Caco-2 (cell line): Measurements from ENCODE around the gene DYDC1. TPM values are rescaled to one million over a fixed set of nuclear protein-coding genes. Genes with fewer than 3 reads are reported as not detected.
"Not testable (repeated sequence)": the region's sequence is repeated elsewhere in the genome, so short reads cannot be mapped to it uniquely, and the experiment has no call there.

Source experiments
- BruUV-seq: library from RNA; stranded (reverse); fragments of 400-500 nt; replicated peaks from 2 replicates; lab custom pipeline; 2021; lab: Mats Ljungman, UMichigan
- CTCF ChIA-PET: fragments of 300-600 bp; sonication (Branson Sonifier 250); formaldehyde crosslinking; loops from one replicate; lab custom pipeline; 2022; ENCODE audit warnings: antibody characterized with exemption; lab: Charles Lee
- POLR2A ChIA-PET: fragments of 300-600 bp; sonication (Branson Sonifier 250); formaldehyde crosslinking; loops from one replicate; lab custom pipeline; 2022; ENCODE audit warnings: antibody characterized with exemption; lab: Charles Lee
- DNase-seq, 2 experiments: peaks; one replicate each; pipeline versions ENCODE4 v3.0.0 to v3.0.0-alpha.2; 2020 to 2022
- H3K27me3 ChIP-seq: replicated peaks from 2 replicates; pipeline ENCODE4 v1.6.0; 2011; ENCODE audit warnings: low read length; ENCODE audit not compliant: control insufficient read depth, insufficient read depth
- H3K36me3 ChIP-seq: 2 replicates; pipeline ENCODE4 v1.5.1; 2011; ENCODE audit warnings: low read length; ENCODE audit not compliant: control insufficient read depth, insufficient read depth
- H3K4me1 ChIP-seq: fragments of 250-450 bp; sonication (Bioruptor Pico); 2 replicates; pipeline ENCODE4 v1.5.1; 2020; ENCODE audit warnings: mild to moderate bottlenecking
- H3K4me3 ChIP-seq: 2 replicates; pipeline ENCODE4 v1.5.1; 2011; ENCODE audit warnings: low read depth, mild to moderate bottlenecking, control low read depth, low read length
- H3K9me3 ChIP-seq: fragments of 250-450 bp; sonication (Bioruptor Pico); 2 replicates; pipeline ENCODE4 v1.5.1; 2020; ENCODE audit warnings: mild to moderate bottlenecking, moderate library complexity
- H3K27ac Mint-ChIP-seq: one replicate; pipeline ENCODE4 v1.8.0; 2022; ENCODE audit warnings: mixed read lengths; ENCODE audit not compliant: unreplicated experiment
- H3K27me3 Mint-ChIP-seq: one replicate; pipeline ENCODE4 v1.8.0; 2022; ENCODE audit warnings: mixed read lengths; ENCODE audit not compliant: insufficient read depth, unreplicated experiment
- H3K36me3 Mint-ChIP-seq: one replicate; pipeline ENCODE4 v1.8.0; 2022; ENCODE audit warnings: mild to moderate bottlenecking, mixed read lengths; ENCODE audit not compliant: insufficient read depth, unreplicated experiment
- H3K4me1 Mint-ChIP-seq: one replicate; pipeline ENCODE4 v1.8.0; 2022; ENCODE audit warnings: low read depth, mixed read lengths; ENCODE audit not compliant: unreplicated experiment
- H3K4me3 Mint-ChIP-seq: one replicate; pipeline ENCODE4 v1.8.0; 2022; ENCODE audit warnings: mild to moderate bottlenecking, moderate library complexity, mixed read lengths; ENCODE audit not compliant: unreplicated experiment
- H3K9me3 Mint-ChIP-seq: one replicate; pipeline ENCODE4 v1.8.0; 2022; ENCODE audit warnings: mixed read lengths; ENCODE audit not compliant: unreplicated experiment
- CTCF ChIP-seq, 2 experiments: fragments of 200-600 bp in 1 of 2; IDR thresholded peaks; 1 replicate in 1 of 2; 2 replicates in 1 of 2; pipeline versions ENCODE4 v1.5.1 to v1.8.0; 2011 to 2022; ENCODE audit warnings: antibody characterized with exemption in 1 of 2, control low read depth in 1 of 2, inconsistent platforms in 1 of 2, low read depth in 1 of 2, low read length in 1 of 2, mild to moderate bottlenecking in 1 of 2, moderate library complexity in 1 of 2; ENCODE audit not compliant: insufficient read depth in 1 of 2, severe bottlenecking in 1 of 2, unreplicated experiment in 1 of 2
- intact Hi-C: fragments of 100-400 bp; cut with micrococcal nuclease; formaldehyde crosslinking; loops from one replicate; pipeline ENCODE4 v1.10.0; 2022; ENCODE audit not compliant: unreplicated experiment
- total RNA-seq: library from RNA; stranded (reverse); gene quantifications from 2 replicates; pipeline ENCODE4 v1.2.3, GENCODE V29; 2022

The DYDC1 gene
- total RNA-seq, 1 experiment from 2014 or later = not detected

GRCh38 chr10:80318742-80319141, 37.8 kb downstream of the DYDC1 start:
- no peaks in the 10 kb centered on the region for H3K36me3 Mint-ChIP-seq
- H3K4me1 Mint-ChIP-seq = no peaks in the 10 kb centered on the region
- H3K27me3 Mint-ChIP-seq = no peaks in the 10 kb centered on the region
- H3K9me3 ChIP-seq = no peaks in the 10 kb centered on the region
- no peaks in the 10 kb centered on the region for H3K4me1 ChIP-seq
- no peak overlapping the region for H3K4me3 ChIP-seq
- no peaks in the 10 kb centered on the region for H3K36me3 ChIP-seq
- H3K27me3 ChIP-seq = no peaks in the 10 kb centered on the region
- no TSS peak for BruUV-seq
- no peak overlapping the region for H3K27ac Mint-ChIP-seq
- no peaks in the 10 kb centered on the region for H3K9me3 Mint-ChIP-seq
- ChIA-PET POLR2A (no interaction called here), CTCF (no interaction called here)
- no peak overlapping the region for H3K4me3 Mint-ChIP-seq
- TF ChIP-seq CTCF (IDR thresholded peaks at IDR 0.05; ENCODE audit: insufficient read depth in 1 of 2, low read depth in 1 of 2, low read length in 1 of 2, severe bottlenecking in 1 of 2, unreplicated experiment in 1 of 2) = no peak
- intact Hi-C loops = no loop called here
- no peak for DNase-seq

DNA sequence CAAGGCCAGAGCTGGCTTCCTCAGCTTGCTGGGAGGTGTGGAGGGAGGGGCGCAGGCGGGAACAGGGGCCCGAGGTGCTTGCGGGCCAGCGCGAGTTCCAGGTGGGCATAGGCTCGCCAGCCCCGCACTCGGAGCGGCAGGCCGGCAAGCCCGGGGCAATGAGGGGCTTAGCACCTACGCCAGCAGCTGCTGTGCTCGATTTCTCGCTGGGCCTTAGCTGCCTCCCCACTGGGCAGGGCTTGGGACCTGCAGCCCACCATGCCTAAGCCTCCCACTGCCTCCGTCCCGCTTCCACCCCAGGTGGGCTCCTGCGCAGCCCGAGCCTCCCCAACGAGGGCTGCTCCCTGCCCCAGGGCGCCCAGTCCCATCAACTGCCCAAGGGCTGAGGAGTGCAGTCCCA, 41.2 kb downstream of the DYDC1 start:
- POLR2A ChIA-PET = no interaction called here
- H3K9me3 ChIP-seq = no peaks in the 10 kb centered on the region
- H3K36me3 Mint-ChIP-seq = no peaks in the 10 kb centered on the region

GRCh38 chr10:80313523-80313922, 43.0 kb downstream of the DYDC1 start:
- DNase-seq = no peak
- Mint-ChIP-seq H3K27ac (no peak overlapping the region), H3K36me3 (no peaks in the 10 kb centered on the region), H3K9me3 (peaks cover 9% of the 10 kb centered on the region), H3K4me3 (no peak overlapping the region), H3K27me3 (no peaks in the 10 kb centered on the region), H3K4me1 (no peaks in the 10 kb centered on the region)
- intact Hi-C loops = no loop called here
- Histone ChIP-seq H3K9me3 (no peaks in the 10 kb centered on the region), H3K36me3 (no peaks in the 10 kb centered on the region), H3K27me3 (no peaks in the 10 kb centered on the region), H3K4me3 (no peak overlapping the region), H3K4me1 (no peaks in the 10 kb centered on the region)
- no peak for TF ChIP-seq CTCF (IDR thresholded peaks at IDR 0.05; ENCODE audit: insufficient read depth in 1 of 2, low read depth in 1 of 2, low read length in 1 of 2, severe bottlenecking in 1 of 2, unreplicated experiment in 1 of 2)
- BruUV-seq = no TSS peak
- POLR2A ChIA-PET = no interaction called here
- CTCF ChIA-PET = no interaction called here

More for the DNA sequence above, 41.2 kb downstream of the DYDC1 start:
- intact Hi-C loops = no loop called here
- Histone ChIP-seq H3K27me3 (no peaks in the 10 kb centered on the region), H3K4me1 (no peaks in the 10 kb centered on the region), H3K4me3 (no peak overlapping the region), H3K36me3 (no peaks in the 10 kb centered on the region)
- Mint-ChIP-seq H3K27me3 (no peaks in the 10 kb centered on the region), H3K4me3 (no peak overlapping the region), H3K9me3 (peaks cover 7% of the 10 kb centered on the region), H3K4me1 (no peaks in the 10 kb centered on the region), H3K27ac (no peak overlapping the region)
- CTCF ChIA-PET = no interaction called here
- no peak for TF ChIP-seq CTCF (IDR thresholded peaks at IDR 0.05; ENCODE audit: insufficient read depth in 1 of 2, low read depth in 1 of 2, low read length in 1 of 2, severe bottlenecking in 1 of 2, unreplicated experiment in 1 of 2)
- DNase-seq = no peak
- no TSS peak for BruUV-seq

DNA sequence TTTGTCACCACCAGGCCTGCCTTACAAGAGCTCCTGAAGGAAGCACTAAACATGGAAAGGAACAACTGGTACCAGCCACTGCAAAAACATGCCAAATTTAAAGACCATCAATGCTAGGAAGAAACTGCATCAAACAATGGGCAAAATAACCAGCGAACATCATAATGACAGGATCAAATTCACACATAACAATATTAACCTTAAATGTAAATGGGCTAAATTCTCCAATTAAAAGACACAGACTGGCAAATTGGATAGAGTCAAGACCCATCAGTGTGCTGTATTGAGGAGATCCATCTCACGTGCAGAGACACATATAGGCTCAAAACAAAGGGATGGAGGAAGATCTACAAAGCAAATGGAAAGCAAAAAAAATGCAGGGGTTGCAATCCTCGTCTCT, 50.6 kb downstream of the DYDC1 start:
- H3K9me3 Mint-ChIP-seq, H3K9me3 ChIP-seq, H3K4me1 ChIP-seq, H3K4me3 ChIP-seq, CTCF ChIA-PET, H3K27ac Mint-ChIP-seq, H3K36me3 ChIP-seq, H3K27me3 ChIP-seq, intact Hi-C loops, DNase-seq, BruUV-seq, POLR2A ChIA-PET, H3K36me3 Mint-ChIP-seq, H3K4me1 Mint-ChIP-seq, H3K4me3 Mint-ChIP-seq, H3K27me3 Mint-ChIP-seq: not testable (repeated sequence)
